Natural killer cell treated with Interleukin-12 subunit alpha and Interleukin-12 subunit beta and Interleukin-15 and Interleukin-18, amount 100 ng/mL, for 72 hours (primary cell): Measurements from ENCODE around the gene SPON1. TPM values are rescaled to one million over a fixed set of nuclear protein-coding genes. Genes with fewer than 3 reads are reported as not detected.

Experiments used
- ATAC-seq, 2 donors: fragments of 150-1000 bp; cut with Tn5 transposase in 1 of 2; sonication (Bioruptor Pico), chemical (Tn5 transposase) in 1 of 2; 2 replicates each; pipeline ENCODE4 v1.10.0; 2021
- DNase-seq: peaks from one replicate; pipeline ENCODE4 v3.0.0; 2022; ENCODE audit warnings: low spot score
- H3K27ac Mint-ChIP-seq, 2 donors: 1 replicate in 1 of 2; 2 replicates in 1 of 2; pipeline ENCODE4 v1.8.0; 2022; ENCODE audit warnings: mixed read lengths in 2 of 2, mild to moderate bottlenecking in 1 of 2, moderate library complexity in 1 of 2
- H3K27me3 Mint-ChIP-seq, 2 donors: 1 replicate in 1 of 2; 2 replicates in 1 of 2; pipeline ENCODE4 v1.8.0; 2022; ENCODE audit warnings: mixed read lengths in 2 of 2
- H3K36me3 Mint-ChIP-seq: one replicate; pipeline ENCODE4 v1.8.0; 2022; ENCODE audit warnings: mixed read lengths
- H3K4me1 Mint-ChIP-seq, 2 donors: 1 replicate in 1 of 2; 2 replicates in 1 of 2; pipeline ENCODE4 v1.8.0; 2022; ENCODE audit warnings: low read depth in 2 of 2, mixed read lengths in 2 of 2, mild to moderate bottlenecking in 1 of 2
- H3K4me3 Mint-ChIP-seq: one replicate; pipeline ENCODE4 v1.8.0; 2022; ENCODE audit warnings: mixed read lengths
- H3K9me3 Mint-ChIP-seq: 2 replicates; pipeline ENCODE4 v1.8.0; 2022; ENCODE audit warnings: mixed read lengths
- total RNA-seq, 2 donors: library from RNA; stranded (reverse); gene quantifications; one replicate each; pipeline ENCODE4 v1.2.3, GENCODE V29; 2022

SPON1 gene
- total RNA-seq, 2 donors from 2014 or later = 0.10 TPM; not detected in 1

GRCh38 chr11:14314127-14314526 is 351.6 kb downstream of the SPON1 start:
- Mint-ChIP-seq H3K4me3 (peak overlapping the region; percentile 30), H3K27me3 (no peaks in the 10 kb centered on the region), H3K36me3 (no peaks in the 10 kb centered on the region), H3K9me3 (no peaks in the 10 kb centered on the region), H3K27ac (peak overlapping the region; percentile 51 to 82), H3K4me1 (peaks cover 33 to 43% of the 10 kb centered on the region in 2 donors)
- ATAC-seq (no peak), DNase-seq (no peak)

GRCh38 chr11:14315130-14315529 is 352.6 kb downstream of the SPON1 start:
- peak overlapping the region; percentile 24 to 82 for H3K27ac Mint-ChIP-seq
- ATAC-seq (no peak), DNase-seq (no peak)
- H3K27me3 Mint-ChIP-seq = no peaks in the 10 kb centered on the region
- H3K4me1 Mint-ChIP-seq = peaks cover 40 to 51% of the 10 kb centered on the region in 2 donors
- H3K36me3 Mint-ChIP-seq = no peaks in the 10 kb centered on the region
- H3K4me3 Mint-ChIP-seq = peak overlapping the region; percentile 18
- no peaks in the 10 kb centered on the region for H3K9me3 Mint-ChIP-seq
